ENCODE results near the gene GCK. TPM values are rescaled to one million over a fixed set of nuclear protein-coding genes. Genes with fewer than 3 reads are reported as not detected.

Gene GCK
- total RNA-seq, 2 donors from 2014 or later = 0.91 to 2.7 TPM

- Histone ChIP-seq H3K27me3 (replicated peaks; ENCODE audit: insufficient read depth) (no peaks in the 10 kb centered on the region), H3K4me3 (no peak overlapping the region), H3K36me3 (no peaks in the 10 kb centered on the region), H3K9me3 (no peaks in the 10 kb centered on the region), H3K4me1 (replicated peaks) (no peaks in the 10 kb centered on the region), H3K27ac (no peak overlapping the region)
- WGBS = 90% methylated on average over 3 of the region's 3 CpGs
- no peak for DNase-seq (ENCODE audit: low spot score)
- no peak for TF ChIP-seq POLR2A (IDR thresholded peaks at IDR 0.05)
- TF ChIP-seq CTCF (IDR thresholded peaks at IDR 0.05) = no peak
- no peak for TF ChIP-seq POLR2AphosphoS5 (IDR thresholded peaks at IDR 0.05)
- intact Hi-C loops (cut with DNase I) = no loop called here
Observed at GRCh38 chr7:44154703-44155102, 34.5 kb downstream of the GCK start.

GRCh38 chr7:44153948-44154335, 35.3 kb downstream of the GCK start:
- intact Hi-C loops (cut with DNase I) = no loop called here
- TF ChIP-seq POLR2AphosphoS5 (IDR thresholded peaks at IDR 0.05) = no peak
- no peak for TF ChIP-seq CTCF (IDR thresholded peaks at IDR 0.05)
- TF ChIP-seq POLR2A (IDR thresholded peaks at IDR 0.05) = no peak
- no peak for DNase-seq (ENCODE audit: low spot score)
- Histone ChIP-seq H3K27ac (no peak overlapping the region), H3K27me3 (replicated peaks; ENCODE audit: insufficient read depth) (no peaks in the 10 kb centered on the region), H3K4me3 (no peak overlapping the region), H3K9me3 (no peaks in the 10 kb centered on the region), H3K4me1 (replicated peaks) (no peaks in the 10 kb centered on the region), H3K36me3 (no peaks in the 10 kb centered on the region)
- 89% methylated on average over 5 of the region's 5 CpGs for WGBS

GRCh38 chr7:44152971-44153947, 36.0 kb downstream of the GCK start:
- Histone ChIP-seq H3K9me3 (no peaks in the 10 kb centered on the region), H3K4me1 (replicated peaks) (no peaks in the 10 kb centered on the region), H3K4me3 (no peak overlapping the region), H3K36me3 (no peaks in the 10 kb centered on the region), H3K27ac (no peak overlapping the region), H3K27me3 (replicated peaks; ENCODE audit: insufficient read depth) (no peaks in the 10 kb centered on the region)
- TF ChIP-seq POLR2AphosphoS5 (IDR thresholded peaks at IDR 0.05) (no peak), CTCF (IDR thresholded peaks at IDR 0.05) (no peak), POLR2A (IDR thresholded peaks at IDR 0.05) (no peak)
- WGBS = 72% methylated on average over 16 of the region's 22 CpGs
- no peak for DNase-seq (ENCODE audit: low spot score)
- intact Hi-C loops (cut with DNase I) = no loop called here

GRCh38 chr7:44151956-44152355, 37.3 kb downstream of the GCK start:
- Histone ChIP-seq H3K9me3 (no peaks in the 10 kb centered on the region), H3K4me3 (no peak overlapping the region), H3K4me1 (replicated peaks) (no peaks in the 10 kb centered on the region), H3K36me3 (no peaks in the 10 kb centered on the region), H3K27ac (no peak overlapping the region), H3K27me3 (replicated peaks; ENCODE audit: insufficient read depth) (no peaks in the 10 kb centered on the region)
- 93% methylated on average over 9 of the region's 9 CpGs for WGBS
- intact Hi-C loops (cut with DNase I) = no loop called here
- TF ChIP-seq POLR2AphosphoS5 (IDR thresholded peaks at IDR 0.05) (no peak), CTCF (IDR thresholded peaks at IDR 0.05) (no peak), POLR2A (IDR thresholded peaks at IDR 0.05) (no peak)
- DNase-seq (ENCODE audit: low spot score) = no peak
